HG02571 (cell line): ENCODE results near the gene FBXO36.
"Not testable (repeated sequence)": the region's sequence is repeated elsewhere in the genome, so short reads cannot be mapped to it uniquely, and the experiment has no call there.

Source experiments
- ATAC-seq: cut with Tn5 transposase; IDR thresholded peaks from one replicate; pipeline ENCODE4 v1.9.1; 2021; ENCODE audit warnings: mild to moderate bottlenecking, moderate library complexity; ENCODE audit not compliant: unreplicated experiment

FBXO36 gene

GRCh38 chr2:229963596-229963995, 41.3 kb downstream of the FBXO36 start:
- not testable (repeated sequence) for ATAC-seq

- no peak for ATAC-seq
Measured at GRCh38 chr2:229969921-229970320, 47.6 kb downstream of the FBXO36 start.

- no peak for ATAC-seq
Measured at GRCh38 chr2:229970406-229970805, 48.1 kb downstream of the FBXO36 start.

GRCh38 chr2:229971298-229971790, 49.0 kb downstream of the FBXO36 start:
- ATAC-seq = no peak

GRCh38 chr2:229974266-229974665, 52.0 kb downstream of the FBXO36 start:
- no peak for ATAC-seq

- no peak for ATAC-seq
Measured at GRCh38 chr2:229980431-229981184, 58.3 kb downstream of the FBXO36 start.

- no peak for ATAC-seq
Measured at GRCh38 chr2:229993236-229993635, 70.9 kb downstream of the FBXO36 start.

- ATAC-seq = no peak
Measured at GRCh38 chr2:229996320-229996719, 74.0 kb downstream of the FBXO36 start.

GRCh38 chr2:229997565-229997964, 75.3 kb downstream of the FBXO36 start:
- ATAC-seq = no peak

GRCh38 chr2:230000118-230000841, 78.0 kb downstream of the FBXO36 start:
- peak; percentile 83 for ATAC-seq

GRCh38 chr2:230007931-230008707, 85.8 kb downstream of the FBXO36 start:
- no peak for ATAC-seq

GRCh38 chr2:230008708-230009066, 86.4 kb downstream of the FBXO36 start:
- ATAC-seq = no peak

- ATAC-seq = no peak
Measured at GRCh38 chr2:230010501-230010900, 88.2 kb downstream of the FBXO36 start.

- ATAC-seq = no peak
Measured at GRCh38 chr2:230011617-230012016, 89.3 kb downstream of the FBXO36 start.

GRCh38 chr2:230012267-230012884, 90.1 kb downstream of the FBXO36 start:
- no peak for ATAC-seq

- no peak for ATAC-seq
Measured at GRCh38 chr2:230016844-230017243, 94.5 kb downstream of the FBXO36 start.

GRCh38 chr2:230018153-230018552, 95.8 kb downstream of the FBXO36 start:
- no peak for ATAC-seq

GRCh38 chr2:230019742-230020141, 97.4 kb downstream of the FBXO36 start:
- ATAC-seq = no peak

GRCh38 chr2:230023313-230023712, 101.0 kb downstream of the FBXO36 start:
- no peak for ATAC-seq

- no peak for ATAC-seq
Measured at GRCh38 chr2:230042195-230042594, 119.9 kb downstream of the FBXO36 start.

- ATAC-seq = no peak
Measured at GRCh38 chr2:230043025-230043424, 120.7 kb downstream of the FBXO36 start.
